GM21529 (cell line): ENCODE measurements around the gene BTBD17.
"Not testable (repeated sequence)": the region's sequence is repeated elsewhere in the genome, so short reads cannot be mapped to it uniquely, and the experiment has no call there.

Experiments used
- ATAC-seq: cut with Tn5 transposase; IDR thresholded peaks from one replicate; pipeline ENCODE4 v1.9.1; 2021; ENCODE audit not compliant: unreplicated experiment

BTBD17 gene

GRCh38 chr17:74361230-74362068, at the start of gene BTBD17:
TSS of gene BTBD17 (minus strand) at chr17:74361868. CDS start at chr17:74361819, 49 bp downstream.
- no peak for ATAC-seq

GRCh38 chr17:74410001-74410443, 48.4 kb upstream of the BTBD17 start:
- no peak for ATAC-seq

- no peak for ATAC-seq
Measured at GRCh38 chr17:74408815-74409214, 47.1 kb upstream of the BTBD17 start.

- ATAC-seq = no peak
Measured at GRCh38 chr17:74408262-74408661, 46.6 kb upstream of the BTBD17 start.

GRCh38 chr17:74407384-74407783, 45.7 kb upstream of the BTBD17 start:
- ATAC-seq = no peak

GRCh38 chr17:74405311-74405710, 43.6 kb upstream of the BTBD17 start:
- ATAC-seq = not testable (repeated sequence)

- ATAC-seq = no peak
Measured at GRCh38 chr17:74404789-74405188, 43.1 kb upstream of the BTBD17 start.

- no peak for ATAC-seq
Measured at GRCh38 chr17:74404218-74404617, 42.5 kb upstream of the BTBD17 start.

- ATAC-seq = no peak
Measured at GRCh38 chr17:74403512-74404137, 42.0 kb upstream of the BTBD17 start.

- no peak for ATAC-seq
Measured at GRCh38 chr17:74402048-74402447, 40.4 kb upstream of the BTBD17 start.

- no peak for ATAC-seq
Measured at GRCh38 chr17:74396567-74396966, 34.9 kb upstream of the BTBD17 start.

- ATAC-seq = no peak
Measured at GRCh38 chr17:74394977-74395376, 33.3 kb upstream of the BTBD17 start.

- no peak for ATAC-seq
Measured at GRCh38 chr17:74394275-74394950, 32.7 kb upstream of the BTBD17 start.

GRCh38 chr17:74393346-74393942, 31.8 kb upstream of the BTBD17 start:
- no peak for ATAC-seq

GRCh38 chr17:74392848-74393247, 31.2 kb upstream of the BTBD17 start:
- ATAC-seq = no peak

GRCh38 chr17:74391771-74392170, 30.1 kb upstream of the BTBD17 start:
- ATAC-seq = no peak

GRCh38 chr17:74390680-74391653, 29.3 kb upstream of the BTBD17 start:
- no peak for ATAC-seq

GRCh38 chr17:74389937-74390679, 28.4 kb upstream of the BTBD17 start:
- ATAC-seq = no peak

- ATAC-seq = no peak
Measured at GRCh38 chr17:74389084-74389753, 27.6 kb upstream of the BTBD17 start.
